ENCODE data around the gene FRMD3.

Gene FRMD3

GRCh38 chr9:83403527-83404238, 134.5 kb downstream of the FRMD3 start:
- TF ChIP-seq FOXM1 (IDR thresholded peaks at IDR 0.05; ENCODE audit: borderline replicate concordance, low read depth) (no peak), TCF12 (IDR thresholded peaks at IDR 0.05; ENCODE audit: low read depth) (no peak), EGR1 (IDR thresholded peaks at IDR 0.05) (no peak), CREB1 (IDR thresholded peaks at IDR 0.05; ENCODE audit: low read depth) (no peak), RAD21 (IDR thresholded peaks at IDR 0.05; ENCODE audit: low read depth) (no peak), TAF1 (IDR thresholded peaks at IDR 0.05; ENCODE audit: low read depth) (no peak), USF1 (IDR thresholded peaks at IDR 0.05) (no peak), YY1 (IDR thresholded peaks at IDR 0.05; ENCODE audit: low read depth) (no peak), TEAD4 (IDR thresholded peaks at IDR 0.05) (no peak), ZBTB7A (IDR thresholded peaks at IDR 0.05; ENCODE audit: low read depth) (no peak), NFIC (IDR thresholded peaks at IDR 0.05) (no peak), CEBPB (IDR thresholded peaks at IDR 0.05) (no peak), EP300 (IDR thresholded peaks at IDR 0.05; ENCODE audit: borderline replicate concordance) (no peak)
- TF ChIP-seq, protein P1, sequence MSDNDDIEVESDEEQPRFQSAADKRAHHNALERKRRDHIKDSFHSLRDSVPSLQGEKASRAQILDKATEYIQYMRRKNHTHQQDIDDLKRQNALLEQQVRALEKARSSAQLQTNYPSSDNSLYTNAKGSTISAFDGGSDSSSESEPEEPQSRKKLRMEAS (IDR thresholded peaks at IDR 0.05): no peak
- TF ChIP-seq, protein P2, sequence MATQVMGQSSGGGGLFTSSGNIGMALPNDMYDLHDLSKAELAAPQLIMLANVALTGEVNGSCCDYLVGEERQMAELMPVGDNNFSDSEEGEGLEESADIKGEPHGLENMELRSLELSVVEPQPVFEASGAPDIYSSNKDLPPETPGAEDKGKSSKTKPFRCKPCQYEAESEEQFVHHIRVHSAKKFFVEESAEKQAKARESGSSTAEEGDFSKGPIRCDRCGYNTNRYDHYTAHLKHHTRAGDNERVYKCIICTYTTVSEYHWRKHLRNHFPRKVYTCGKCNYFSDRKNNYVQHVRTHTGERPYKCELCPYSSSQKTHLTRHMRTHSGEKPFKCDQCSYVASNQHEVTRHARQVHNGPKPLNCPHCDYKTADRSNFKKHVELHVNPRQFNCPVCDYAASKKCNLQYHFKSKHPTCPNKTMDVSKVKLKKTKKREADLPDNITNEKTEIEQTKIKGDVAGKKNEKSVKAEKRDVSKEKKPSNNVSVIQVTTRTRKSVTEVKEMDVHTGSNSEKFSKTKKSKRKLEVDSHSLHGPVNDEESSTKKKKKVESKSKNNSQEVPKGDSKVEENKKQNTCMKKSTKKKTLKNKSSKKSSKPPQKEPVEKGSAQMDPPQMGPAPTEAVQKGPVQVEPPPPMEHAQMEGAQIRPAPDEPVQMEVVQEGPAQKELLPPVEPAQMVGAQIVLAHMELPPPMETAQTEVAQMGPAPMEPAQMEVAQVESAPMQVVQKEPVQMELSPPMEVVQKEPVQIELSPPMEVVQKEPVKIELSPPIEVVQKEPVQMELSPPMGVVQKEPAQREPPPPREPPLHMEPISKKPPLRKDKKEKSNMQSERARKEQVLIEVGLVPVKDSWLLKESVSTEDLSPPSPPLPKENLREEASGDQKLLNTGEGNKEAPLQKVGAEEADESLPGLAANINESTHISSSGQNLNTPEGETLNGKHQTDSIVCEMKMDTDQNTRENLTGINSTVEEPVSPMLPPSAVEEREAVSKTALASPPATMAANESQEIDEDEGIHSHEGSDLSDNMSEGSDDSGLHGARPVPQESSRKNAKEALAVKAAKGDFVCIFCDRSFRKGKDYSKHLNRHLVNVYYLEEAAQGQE (IDR thresholded peaks at IDR 0.05; ENCODE audit: low read depth): no peak

DNA sequence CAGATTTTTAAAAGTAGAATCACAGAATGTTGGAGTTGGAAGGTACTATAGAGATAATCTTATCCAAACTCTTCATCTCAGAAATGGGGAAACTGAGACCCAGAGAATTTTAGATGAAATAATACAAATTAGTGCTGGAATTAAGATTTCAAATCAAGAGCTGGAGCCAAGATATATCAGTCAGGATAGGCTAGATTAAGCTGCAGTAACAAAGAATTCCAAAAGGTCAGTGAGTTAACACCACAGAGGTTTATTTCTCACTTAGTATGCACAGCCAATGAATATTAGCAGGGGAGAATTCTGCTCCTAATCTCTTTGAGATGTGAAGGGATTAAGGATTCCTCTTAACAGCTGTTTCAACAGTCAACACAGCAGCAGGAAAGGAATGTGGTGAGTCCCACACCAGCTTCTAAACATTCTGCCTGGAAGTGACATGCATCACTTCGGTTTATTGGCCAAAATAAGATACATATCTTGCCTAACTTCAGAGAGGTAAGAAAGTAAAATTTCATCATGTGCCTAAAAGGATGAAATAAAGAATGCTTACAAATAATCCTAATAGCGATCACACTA, 136.8 kb downstream of the FRMD3 start:
- TF ChIP-seq TCF12 (IDR thresholded peaks at IDR 0.05; ENCODE audit: low read depth): no peak
- no peak for TF ChIP-seq TEAD4 (IDR thresholded peaks at IDR 0.05)
- no peak for TF ChIP-seq EP300 (IDR thresholded peaks at IDR 0.05; ENCODE audit: borderline replicate concordance)
- TF ChIP-seq TAF1 (IDR thresholded peaks at IDR 0.05; ENCODE audit: low read depth): no peak

DNA sequence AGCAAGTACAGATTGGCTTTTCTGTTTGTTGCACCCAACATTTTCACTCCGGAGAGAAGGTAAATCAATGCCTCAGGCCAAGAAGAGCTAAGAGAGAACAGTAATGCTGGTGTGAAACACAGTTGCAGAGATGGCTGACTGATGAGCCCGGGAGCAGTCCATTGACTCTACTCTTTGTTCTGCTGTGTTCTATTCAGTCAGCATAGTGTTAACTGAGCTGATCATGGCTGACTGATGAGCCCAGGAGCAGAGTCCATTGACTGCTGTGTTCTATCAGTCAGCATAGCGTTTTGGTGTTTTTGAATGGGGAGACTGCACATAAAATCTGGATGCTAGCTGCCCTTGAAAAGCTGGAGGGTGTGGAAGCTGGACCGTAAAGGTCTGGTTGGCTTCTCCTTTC, 141.4 kb downstream of the FRMD3 start:
- TF ChIP-seq USF1 (IDR thresholded peaks at IDR 0.05) (no peak), EGR1 (IDR thresholded peaks at IDR 0.05) (no peak), ZBTB7A (IDR thresholded peaks at IDR 0.05; ENCODE audit: low read depth) (no peak), CREB1 (IDR thresholded peaks at IDR 0.05; ENCODE audit: low read depth) (no peak), EP300 (IDR thresholded peaks at IDR 0.05; ENCODE audit: borderline replicate concordance) (no peak), FOXM1 (IDR thresholded peaks at IDR 0.05; ENCODE audit: borderline replicate concordance, low read depth) (no peak), TEAD4 (IDR thresholded peaks at IDR 0.05) (no peak), TAF1 (IDR thresholded peaks at IDR 0.05; ENCODE audit: low read depth) (no peak), CEBPB (IDR thresholded peaks at IDR 0.05) (no peak), TCF12 (IDR thresholded peaks at IDR 0.05; ENCODE audit: low read depth) (no peak), YY1 (IDR thresholded peaks at IDR 0.05; ENCODE audit: low read depth) (no peak), RAD21 (IDR thresholded peaks at IDR 0.05; ENCODE audit: low read depth) (no peak), NFIC (IDR thresholded peaks at IDR 0.05) (no peak)
- TF ChIP-seq, protein P2 (IDR thresholded peaks at IDR 0.05; ENCODE audit: low read depth): no peak
- TF ChIP-seq, protein P1 (IDR thresholded peaks at IDR 0.05): no peak

GRCh38 chr9:83396342-83396741, 141.9 kb downstream of the FRMD3 start:
- TF ChIP-seq YY1 (IDR thresholded peaks at IDR 0.05; ENCODE audit: low read depth) (no peak), USF1 (IDR thresholded peaks at IDR 0.05) (peak; percentile 71)

DNA sequence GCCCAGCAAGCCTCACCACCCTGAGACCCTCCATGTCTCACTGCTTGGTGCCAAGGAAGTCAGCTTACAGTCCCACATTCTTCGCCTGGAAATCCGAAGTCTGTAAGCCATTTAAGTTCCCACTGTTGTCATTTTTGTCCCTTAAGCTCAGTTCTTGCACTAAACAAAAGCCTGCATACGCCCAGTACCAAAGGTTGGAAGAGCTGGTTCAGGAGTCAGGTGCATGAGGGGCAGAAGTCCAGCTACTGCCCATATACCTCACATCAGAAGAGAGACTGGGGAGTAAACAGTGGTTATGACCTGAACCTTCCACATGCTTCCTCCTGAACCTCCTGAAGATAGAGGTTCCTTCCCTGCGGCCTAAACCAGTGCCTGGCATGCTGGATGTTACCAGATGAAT, 146.0 kb downstream of the FRMD3 start:
- TF ChIP-seq, protein P1 (IDR thresholded peaks at IDR 0.05): no peak
- no peak for TF ChIP-seq FOXM1 (IDR thresholded peaks at IDR 0.05; ENCODE audit: borderline replicate concordance, low read depth)
- no peak for TF ChIP-seq USF1 (IDR thresholded peaks at IDR 0.05)
- no peak for TF ChIP-seq TEAD4 (IDR thresholded peaks at IDR 0.05)
- no peak for TF ChIP-seq EGR1 (IDR thresholded peaks at IDR 0.05)
- no peak for TF ChIP-seq RAD21 (IDR thresholded peaks at IDR 0.05; ENCODE audit: low read depth)
- TF ChIP-seq, protein P2 (IDR thresholded peaks at IDR 0.05; ENCODE audit: low read depth): no peak
- TF ChIP-seq NFIC (IDR thresholded peaks at IDR 0.05): no peak
- no peak for TF ChIP-seq EP300 (IDR thresholded peaks at IDR 0.05; ENCODE audit: borderline replicate concordance)
- no peak for TF ChIP-seq TCF12 (IDR thresholded peaks at IDR 0.05; ENCODE audit: low read depth)
- TF ChIP-seq CEBPB (IDR thresholded peaks at IDR 0.05): no peak
